Stimulated activated effector memory CD8-positive, alpha-beta T cell treated with anti-CD3 and anti-CD28 coated beads, Interleukin-12 subunit alpha, Interleukin-12 subunit beta, amount 100 ng/mL, for 72 hours (primary cell): ENCODE results near the gene TYMS.

Experiments used
- ATAC-seq: fragments of 150-1000 bp; cut with Tn5 transposase; 2 replicates; pipeline ENCODE4 v1.10.0; 2021
- DNase-seq, 2 donors: peaks; one replicate each; pipeline ENCODE4 v3.0.0; 2021 to 2022; ENCODE audit warnings: low spot score in 2 of 2
- H3K27ac Mint-ChIP-seq: one replicate; pipeline ENCODE4 v1.8.0; 2022; ENCODE audit warnings: mild to moderate bottlenecking, mixed read lengths
- H3K36me3 Mint-ChIP-seq: one replicate; pipeline ENCODE4 v1.8.0; 2022; ENCODE audit warnings: mild to moderate bottlenecking, mixed read lengths
- H3K4me1 Mint-ChIP-seq: one replicate; pipeline ENCODE4 v1.8.0; 2022; ENCODE audit warnings: mixed read lengths
- H3K4me3 Mint-ChIP-seq: one replicate; pipeline ENCODE4 v1.8.0; 2022; ENCODE audit warnings: mild to moderate bottlenecking, mixed read lengths
- H3K9me3 Mint-ChIP-seq: one replicate; pipeline ENCODE4 v1.8.0; 2022; ENCODE audit warnings: mixed read lengths

TYMS gene

GRCh38 chr18:708096-708495 is 50.6 kb downstream of the TYMS start:
- no peaks in the 10 kb centered on the region for H3K9me3 Mint-ChIP-seq
- DNase-seq (no peak), ATAC-seq (no peak)
- H3K36me3 Mint-ChIP-seq, result peaks cover 98% of the 10 kb centered on the region
- no peak overlapping the region for H3K4me3 Mint-ChIP-seq
- peak overlapping the region; percentile 15 for H3K27ac Mint-ChIP-seq
- peaks cover 44% of the 10 kb centered on the region for H3K4me1 Mint-ChIP-seq

GRCh38 chr18:709771-710170 is 52.3 kb downstream of the TYMS start:
- H3K27ac Mint-ChIP-seq, result no peak overlapping the region
- H3K36me3 Mint-ChIP-seq, result peaks cover 89% of the 10 kb centered on the region
- peak overlapping the region; percentile 85 for H3K4me3 Mint-ChIP-seq

GRCh38 chr18:710418-711300 is 53.2 kb downstream of the TYMS start:
- Mint-ChIP-seq H3K27ac (peak overlapping the region; percentile 95), H3K4me3 (peak overlapping the region; percentile 85), H3K36me3 (peaks cover 86% of the 10 kb centered on the region)

More at GRCh38 chr18:709771-710170, 52.3 kb downstream of the TYMS start:
- peaks cover 41% of the 10 kb centered on the region for H3K4me1 Mint-ChIP-seq
- H3K9me3 Mint-ChIP-seq, result no peaks in the 10 kb centered on the region
- DNase-seq (no peak), ATAC-seq (no peak)

GRCh38 chr18:711310-711656 is 53.8 kb downstream of the TYMS start:
- Mint-ChIP-seq H3K9me3 (no peaks in the 10 kb centered on the region), H3K4me1 (peaks cover 54% of the 10 kb centered on the region), H3K27ac (peak overlapping the region; percentile 95), H3K36me3 (peaks cover 85% of the 10 kb centered on the region), H3K4me3 (peak overlapping the region; percentile 85)
- DNase-seq, result no peak
- no peak for ATAC-seq

More at GRCh38 chr18:710418-711300, 53.2 kb downstream of the TYMS start:
- H3K9me3 Mint-ChIP-seq, result no peaks in the 10 kb centered on the region
- DNase-seq (no peak), ATAC-seq (no peak)
- peaks cover 48% of the 10 kb centered on the region for H3K4me1 Mint-ChIP-seq

- ATAC-seq, result peak; percentile 75
- DNase-seq, result peak; percentile 30 to 81
- peak overlapping the region; percentile 95 for H3K27ac Mint-ChIP-seq
- peaks cover 59% of the 10 kb centered on the region for H3K4me1 Mint-ChIP-seq
- H3K9me3 Mint-ChIP-seq, result no peaks in the 10 kb centered on the region
- H3K36me3 Mint-ChIP-seq, result peaks cover 84% of the 10 kb centered on the region
- H3K4me3 Mint-ChIP-seq, result peak overlapping the region; percentile 85
These were observed 54.4 kb downstream of the TYMS start for GRCh38 chr18:711657-712400.

GRCh38 chr18:712401-713134 is 55.1 kb downstream of the TYMS start, which contains the start of gene ENOSF1:
Gene ENOSF1, minus strand, starts transcription at chr18:712630. Its CDS starts 43 bp downstream, at chr18:712587.
- H3K36me3 Mint-ChIP-seq, result peaks cover 77% of the 10 kb centered on the region
- H3K4me3 Mint-ChIP-seq, result peak within 1 kb of the TSS; percentile 85
- peak within 1 kb of the TSS; percentile 95 for H3K27ac Mint-ChIP-seq
- peak; percentile 81 for ATAC-seq
- DNase-seq, result peak; percentile 74 to 93
- H3K4me1 Mint-ChIP-seq, result peaks cover 64% of the 10 kb centered on the region
- H3K9me3 Mint-ChIP-seq, result no peaks in the 10 kb centered on the region

- H3K27ac Mint-ChIP-seq, result peak overlapping the region; percentile 95
- peaks cover 64% of the 10 kb centered on the region for H3K4me1 Mint-ChIP-seq
- H3K4me3 Mint-ChIP-seq, result peak overlapping the region; percentile 85
- peaks cover 72% of the 10 kb centered on the region for H3K36me3 Mint-ChIP-seq
- H3K9me3 Mint-ChIP-seq, result no peaks in the 10 kb centered on the region
- ATAC-seq (no peak), DNase-seq (no peak)
These were observed 55.7 kb downstream of the TYMS start for GRCh38 chr18:713135-713490.

GRCh38 chr18:715626-716025 is 58.2 kb downstream of the TYMS start:
- ATAC-seq (peak; percentile 79), DNase-seq (no peak)
- peak overlapping the region; percentile 52 for H3K4me3 Mint-ChIP-seq
- H3K27ac Mint-ChIP-seq, result peak overlapping the region; percentile 87
- H3K36me3 Mint-ChIP-seq, result peaks cover 61% of the 10 kb centered on the region
- no peaks in the 10 kb centered on the region for H3K9me3 Mint-ChIP-seq
- H3K4me1 Mint-ChIP-seq, result peaks cover 40% of the 10 kb centered on the region

GRCh38 chr18:717003-717402 is 59.5 kb downstream of the TYMS start:
- Mint-ChIP-seq H3K36me3 (peaks cover 50% of the 10 kb centered on the region), H3K27ac (peak overlapping the region; percentile 87), H3K9me3 (no peaks in the 10 kb centered on the region), H3K4me1 (peaks cover 30% of the 10 kb centered on the region), H3K4me3 (no peak overlapping the region)
- DNase-seq (no peak), ATAC-seq (no peak)
